Tibial nerve (tissue), 4 donors: Measurements from ENCODE around the gene KIF6.

ENCODE experiments used
- EP300 ChIP-seq, 2 donors: sonication (generic); formaldehyde crosslinking; IDR thresholded peaks; one replicate each; pipeline ENCODE4 v1.6.1; 2017; ENCODE audit warnings: antibody characterized with exemption in 2 of 2, mild to moderate bottlenecking in 1 of 2
- TF ChIP-seq, protein P1 (sequence below), 5 experiments: fragments of 200-600 bp in 3 of 5; fragments of 450-650 bp in 2 of 5; sonication (generic) in 3 of 5; IDR thresholded peaks; one replicate each; pipeline ENCODE4 v1.5.1; 2016 to 2019; ENCODE audit warnings: antibody characterized with exemption in 5 of 5, mild to moderate bottlenecking in 3 of 5, moderate library complexity in 2 of 5

DNA sequence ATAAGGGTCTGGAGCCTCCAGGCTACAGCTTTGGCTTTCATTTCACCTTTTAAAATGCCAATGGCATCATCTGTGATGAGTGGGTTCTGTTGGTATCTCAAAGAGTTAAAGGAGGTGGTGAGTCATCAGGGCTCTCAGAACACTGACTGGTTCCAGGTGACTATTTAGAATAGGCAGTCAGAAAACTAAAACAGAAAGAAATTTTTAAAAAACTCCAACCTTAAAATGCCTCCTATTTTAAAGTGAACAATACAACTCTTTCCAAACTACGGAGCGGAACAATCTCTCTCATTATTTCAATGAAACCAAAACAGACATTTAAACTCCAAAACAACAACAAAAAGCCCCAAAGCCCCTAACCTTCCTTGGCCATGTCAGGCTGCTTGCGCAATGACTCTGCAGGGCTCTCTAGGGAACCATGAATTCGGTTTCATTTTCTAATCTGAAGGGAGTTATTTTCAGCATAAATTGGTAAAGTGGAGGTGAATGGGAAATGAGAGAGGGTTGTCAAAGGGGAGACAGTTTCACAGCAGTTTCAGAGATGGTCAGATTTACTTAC lies 194.9 kb downstream of the KIF6 start:
- TF ChIP-seq, protein P1, sequence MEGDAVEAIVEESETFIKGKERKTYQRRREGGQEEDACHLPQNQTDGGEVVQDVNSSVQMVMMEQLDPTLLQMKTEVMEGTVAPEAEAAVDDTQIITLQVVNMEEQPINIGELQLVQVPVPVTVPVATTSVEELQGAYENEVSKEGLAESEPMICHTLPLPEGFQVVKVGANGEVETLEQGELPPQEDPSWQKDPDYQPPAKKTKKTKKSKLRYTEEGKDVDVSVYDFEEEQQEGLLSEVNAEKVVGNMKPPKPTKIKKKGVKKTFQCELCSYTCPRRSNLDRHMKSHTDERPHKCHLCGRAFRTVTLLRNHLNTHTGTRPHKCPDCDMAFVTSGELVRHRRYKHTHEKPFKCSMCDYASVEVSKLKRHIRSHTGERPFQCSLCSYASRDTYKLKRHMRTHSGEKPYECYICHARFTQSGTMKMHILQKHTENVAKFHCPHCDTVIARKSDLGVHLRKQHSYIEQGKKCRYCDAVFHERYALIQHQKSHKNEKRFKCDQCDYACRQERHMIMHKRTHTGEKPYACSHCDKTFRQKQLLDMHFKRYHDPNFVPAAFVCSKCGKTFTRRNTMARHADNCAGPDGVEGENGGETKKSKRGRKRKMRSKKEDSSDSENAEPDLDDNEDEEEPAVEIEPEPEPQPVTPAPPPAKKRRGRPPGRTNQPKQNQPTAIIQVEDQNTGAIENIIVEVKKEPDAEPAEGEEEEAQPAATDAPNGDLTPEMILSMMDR (IDR thresholded peaks at IDR 0.05): no peak
- TF ChIP-seq EP300 (IDR thresholded peaks at IDR 0.05): peak in 1 of 2 donors; percentile 50
